Smooth muscle cell (in vitro differentiated cells): Measurements from ENCODE around the gene TSPAN3. TPM values are rescaled to one million over a fixed set of nuclear protein-coding genes. Genes with fewer than 3 reads are reported as not detected.

Experiments used
- DNase-seq: peaks from one replicate; lab custom pipeline; 2025; ENCODE audit not compliant: unreplicated experiment; lab: John Stamatoyannopoulos, UW
- H2AFZ ChIP-seq: fragments of 200-600 bp; sonication (generic); 2 replicates; pipeline ENCODE4 v1.6.0; 2016; ENCODE audit warnings: antibody characterized with exemption, low read depth, mild to moderate bottlenecking
- H3F3A ChIP-seq: fragments of 200-600 bp; sonication (generic); 2 replicates; pipeline ENCODE4 v1.6.0; 2017; ENCODE audit warnings: antibody characterized with exemption, low read depth
- H3K27ac ChIP-seq: fragments of 200-600 bp; sonication (generic); 2 replicates; pipeline ENCODE4 v1.5.1; 2016; ENCODE audit warnings: low read depth, mild to moderate bottlenecking
- H3K27me3 ChIP-seq: fragments of 200-600 bp; sonication (generic); 2 replicates; pipeline ENCODE4 v1.6.1; 2016; ENCODE audit warnings: low read depth, mild to moderate bottlenecking
- H3K36me3 ChIP-seq: fragments of 200-600 bp; sonication (generic); 2 replicates; pipeline ENCODE4 v1.5.1; 2016; ENCODE audit warnings: low read depth
- H3K4me1 ChIP-seq: fragments of 200-600 bp; sonication (generic); 2 replicates; pipeline ENCODE4 v1.5.1; 2016; ENCODE audit warnings: low read depth
- H3K4me2 ChIP-seq: fragments of 200-600 bp; sonication (generic); 2 replicates; pipeline ENCODE4 v1.6.0; 2016; ENCODE audit warnings: mild to moderate bottlenecking
- H3K4me3 ChIP-seq: fragments of 200-600 bp; sonication (generic); 2 replicates; pipeline ENCODE4 v1.5.1; 2016; ENCODE audit warnings: mild to moderate bottlenecking
- H3K79me2 ChIP-seq: fragments of 200-600 bp; sonication (generic); 2 replicates; pipeline ENCODE4 v1.6.0; 2016; ENCODE audit warnings: low read depth, mild to moderate bottlenecking
- H3K9ac ChIP-seq: fragments of 200-600 bp; sonication (generic); 2 replicates; pipeline ENCODE4 v1.6.0; 2016; ENCODE audit warnings: low read depth
- H3K9me3 ChIP-seq: fragments of 200-600 bp; sonication (generic); replicated peaks from 2 replicates; pipeline ENCODE4 v1.5.1; 2016; ENCODE audit warnings: low read depth
- H4K20me1 ChIP-seq: fragments of 200-600 bp; sonication (generic); 2 replicates; pipeline ENCODE4 v1.6.0; 2016; ENCODE audit warnings: low read depth
- WGBS: methylation state at CpG from one replicate; pipeline ENCODE4 v1.1.7; 2016; ENCODE audit warnings: low lambda C conversion rate; 5-methylcytosine and 5-hydroxymethylcytosine counted together
- polyA plus RNA-seq: library from polyadenylated mRNA; unstranded; fragments of >200 nt; fragmentation: Nextera tagmentation; extraction: Ambion mirVana; gene quantifications from 2 replicates; pipeline ENCODE4 v1.2.1, GENCODE V29; 2016
- total RNA-seq: library from RNA; depleted of rRNA; stranded (reverse); fragments of >200 nt; gene quantifications from 2 replicates; pipeline ENCODE4 v1.2.3, GENCODE V29; 2014
- TF ChIP-seq, protein P1 (sequence below): fragments of 200-600 bp; sonication (generic); IDR thresholded peaks from 2 replicates; pipeline ENCODE4 v1.5.1; 2017; ENCODE audit warnings: borderline replicate concordance, mild to moderate bottlenecking, antibody characterized with exemption; ENCODE audit not compliant: insufficient read depth, poor library complexity, severe bottlenecking

TSPAN3 gene
- total and polyA plus RNA-seq, 2 experiments from 2014 or later = 257 to 276 TPM

GRCh38 chr15:77069521-77070121 is 1.3 kb downstream of the TSPAN3 start:
- H3K4me3 ChIP-seq = peak overlapping the region; percentile 66
- H3K36me3 ChIP-seq = no peaks in the 10 kb centered on the region
- DNase-seq = no peak
- H4K20me1 ChIP-seq = peaks cover 57% of the 10 kb centered on the region
- no peak overlapping the region for H3K9ac ChIP-seq
- WGBS = 56% methylated on average over 13 of the region's 13 CpGs
- H3K79me2 ChIP-seq = peaks cover 57% of the 10 kb centered on the region
- peak overlapping the region; percentile 92 for H3K4me2 ChIP-seq
- no peaks in the 10 kb centered on the region for H3K27me3 ChIP-seq
- peaks cover 20% of the 10 kb centered on the region for H3K4me1 ChIP-seq
- H3F3A ChIP-seq = no peaks in the 10 kb centered on the region
- TF ChIP-seq, protein P1, sequence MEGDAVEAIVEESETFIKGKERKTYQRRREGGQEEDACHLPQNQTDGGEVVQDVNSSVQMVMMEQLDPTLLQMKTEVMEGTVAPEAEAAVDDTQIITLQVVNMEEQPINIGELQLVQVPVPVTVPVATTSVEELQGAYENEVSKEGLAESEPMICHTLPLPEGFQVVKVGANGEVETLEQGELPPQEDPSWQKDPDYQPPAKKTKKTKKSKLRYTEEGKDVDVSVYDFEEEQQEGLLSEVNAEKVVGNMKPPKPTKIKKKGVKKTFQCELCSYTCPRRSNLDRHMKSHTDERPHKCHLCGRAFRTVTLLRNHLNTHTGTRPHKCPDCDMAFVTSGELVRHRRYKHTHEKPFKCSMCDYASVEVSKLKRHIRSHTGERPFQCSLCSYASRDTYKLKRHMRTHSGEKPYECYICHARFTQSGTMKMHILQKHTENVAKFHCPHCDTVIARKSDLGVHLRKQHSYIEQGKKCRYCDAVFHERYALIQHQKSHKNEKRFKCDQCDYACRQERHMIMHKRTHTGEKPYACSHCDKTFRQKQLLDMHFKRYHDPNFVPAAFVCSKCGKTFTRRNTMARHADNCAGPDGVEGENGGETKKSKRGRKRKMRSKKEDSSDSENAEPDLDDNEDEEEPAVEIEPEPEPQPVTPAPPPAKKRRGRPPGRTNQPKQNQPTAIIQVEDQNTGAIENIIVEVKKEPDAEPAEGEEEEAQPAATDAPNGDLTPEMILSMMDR = no peak
- H2AFZ ChIP-seq = no peak overlapping the region
- H3K9me3 ChIP-seq = no peaks in the 10 kb centered on the region
- no peak overlapping the region for H3K27ac ChIP-seq

- H3F3A ChIP-seq = no peaks in the 10 kb centered on the region
- H3K79me2 ChIP-seq = peaks cover 67% of the 10 kb centered on the region
- TF ChIP-seq, protein P1 = no peak
- WGBS = 96% methylated on average over 7 of the region's 7 CpGs
- H3K4me3 ChIP-seq = peak overlapping the region; percentile 66
- DNase-seq = no peak
- H3K27me3 ChIP-seq = no peaks in the 10 kb centered on the region
- H2AFZ ChIP-seq = no peak overlapping the region
- no peak overlapping the region for H3K27ac ChIP-seq
- no peak overlapping the region for H3K9ac ChIP-seq
- H3K36me3 ChIP-seq = no peaks in the 10 kb centered on the region
- no peaks in the 10 kb centered on the region for H3K9me3 ChIP-seq
- peaks cover 20% of the 10 kb centered on the region for H3K4me1 ChIP-seq
- peaks cover 67% of the 10 kb centered on the region for H4K20me1 ChIP-seq
- peak overlapping the region; percentile 39 for H3K4me2 ChIP-seq
Observed at GRCh38 chr15:77068633-77069032, 2.3 kb downstream of the TSPAN3 start.

- TF ChIP-seq, protein P1 = no peak
- Histone ChIP-seq H3K27ac (no peak overlapping the region), H3K36me3 (no peaks in the 10 kb centered on the region), H3K4me1 (peaks cover 20% of the 10 kb centered on the region), H3K27me3 (no peaks in the 10 kb centered on the region), H3K9ac (no peak overlapping the region), H4K20me1 (peaks cover 75% of the 10 kb centered on the region), H3K4me3 (peak overlapping the region; percentile 66), H3K4me2 (peak overlapping the region; percentile 39), H2AFZ (no peak overlapping the region), H3F3A (no peaks in the 10 kb centered on the region), H3K79me2 (peaks cover 75% of the 10 kb centered on the region), H3K9me3 (no peaks in the 10 kb centered on the region)
- no peak for DNase-seq
- 42% methylated on average over 3 of the region's 3 CpGs for WGBS
Observed at GRCh38 chr15:77067691-77068367, 3.1 kb downstream of the TSPAN3 start.
